IPS-11a (cell line): ENCODE measurements around the gene SPAG9.
"Not testable (repeated sequence)": the region's sequence is repeated elsewhere in the genome, so short reads cannot be mapped to it uniquely, and the experiment has no call there.

ENCODE experiments used
- H3K4me3 ChIP-seq: one replicate; pipeline ENCODE4 v1.5.1; 2013; ENCODE audit warnings: low read depth, low read length, control low read depth

SPAG9 gene

GRCh38 chr17:50945779-50946222, 174.9 kb downstream of the SPAG9 start:
- no peak overlapping the region for H3K4me3 ChIP-seq

DNA sequence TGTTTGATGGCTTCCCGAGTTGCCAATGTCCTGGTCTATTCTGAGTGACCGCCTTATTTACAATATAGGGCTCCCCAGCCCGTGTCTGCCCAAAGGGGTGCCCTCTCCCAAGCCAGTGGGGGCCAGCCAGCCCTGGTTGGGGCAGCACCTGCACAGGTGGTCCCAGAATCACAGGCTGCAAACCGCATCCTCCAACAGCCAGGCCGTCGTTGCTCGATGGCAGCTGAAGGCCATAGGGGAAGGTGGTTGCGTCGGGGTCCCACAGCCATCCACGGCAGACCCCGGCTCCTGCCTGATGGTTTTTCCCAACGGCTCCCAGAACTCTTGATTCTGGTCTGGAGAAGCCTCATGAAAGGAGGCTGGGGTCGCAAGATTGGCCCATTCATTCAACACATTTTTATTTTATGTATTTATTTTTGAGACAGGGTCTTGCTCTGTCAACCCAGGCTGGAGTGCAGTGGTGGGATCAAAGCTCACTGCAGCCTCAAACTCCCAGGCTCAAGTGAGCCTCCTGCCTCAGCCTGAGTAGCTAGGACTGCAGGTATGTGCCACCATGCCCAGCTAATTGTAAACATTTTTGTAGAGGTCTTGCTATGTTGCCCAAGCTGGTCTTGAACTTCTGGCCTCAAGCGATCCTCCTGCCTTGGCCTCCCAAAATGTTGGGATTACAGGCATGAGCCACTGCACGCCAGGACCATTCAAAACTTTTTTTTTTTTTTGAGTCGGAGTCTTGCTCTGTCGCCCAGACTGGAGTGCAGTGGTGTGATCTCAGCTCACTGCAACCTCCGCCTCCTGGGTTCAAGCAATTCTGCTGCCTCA, 175.6 kb downstream of the SPAG9 start:
- no peak overlapping the region for H3K4me3 ChIP-seq

GRCh38 chr17:50944054-50944901, 176.4 kb downstream of the SPAG9 start:
- no peak overlapping the region for H3K4me3 ChIP-seq

GRCh38 chr17:50943575-50943933, 177.1 kb downstream of the SPAG9 start:
- H3K4me3 ChIP-seq: no peak overlapping the region

GRCh38 chr17:50941676-50942048, 179.0 kb downstream of the SPAG9 start:
- H3K4me3 ChIP-seq: not testable (repeated sequence)

DNA sequence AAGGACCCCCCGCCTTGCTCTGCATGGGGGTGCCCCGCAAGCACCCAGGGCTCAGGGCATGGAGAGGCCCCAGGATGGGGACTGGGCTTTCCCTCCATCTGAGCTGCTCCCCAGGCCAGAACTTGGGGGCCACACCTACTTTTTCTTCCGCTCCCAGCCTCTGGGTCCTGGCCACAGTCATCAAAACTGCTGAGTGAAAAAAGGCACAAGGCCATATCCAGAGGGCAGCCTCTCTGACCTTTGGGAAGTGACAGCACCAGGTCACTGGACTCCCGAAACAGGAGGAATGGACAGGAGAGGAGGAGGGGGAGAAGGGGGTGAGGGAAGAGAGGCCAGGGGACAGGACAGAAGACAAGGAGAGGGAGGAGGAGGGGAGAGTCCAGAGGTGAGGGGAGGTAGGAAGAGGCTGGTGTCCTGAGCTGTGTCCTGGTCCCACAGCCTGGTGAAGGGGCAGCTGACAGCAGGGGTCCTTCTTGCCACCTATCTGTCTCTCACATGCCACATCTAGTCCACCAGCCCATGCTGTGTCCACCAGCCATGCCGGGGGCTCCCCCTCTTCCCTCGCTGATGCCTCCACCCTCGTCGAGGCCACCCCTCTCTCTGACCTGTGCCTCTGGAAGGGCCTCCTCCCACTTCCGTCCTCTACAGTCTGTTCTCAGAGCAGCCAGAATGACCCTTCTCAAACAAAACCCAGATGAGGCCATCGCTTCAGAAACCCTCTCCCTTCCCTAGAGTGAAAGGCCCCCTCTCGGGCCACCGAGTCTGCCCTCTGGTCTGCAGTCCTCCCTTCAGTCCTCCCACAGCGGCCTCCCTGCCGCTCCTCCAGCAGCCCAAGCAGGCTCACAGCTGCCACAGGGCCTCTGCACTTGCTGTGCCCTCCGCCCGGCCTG, 180.6 kb downstream of the SPAG9 start:
- no peak overlapping the region for H3K4me3 ChIP-seq

GRCh38 chr17:50939542-50939794, 181.2 kb downstream of the SPAG9 start:
- H3K4me3 ChIP-seq: no peak overlapping the region

GRCh38 chr17:50938821-50939541, 181.7 kb downstream of the SPAG9 start:
- H3K4me3 ChIP-seq: no peak overlapping the region

- no peak overlapping the region for H3K4me3 ChIP-seq
Observed at GRCh38 chr17:50935996-50936266, 184.7 kb downstream of the SPAG9 start.

- no peak overlapping the region for H3K4me3 ChIP-seq
Observed at GRCh38 chr17:50935221-50935995, 185.3 kb downstream of the SPAG9 start.

- H3K4me3 ChIP-seq: no peak overlapping the region
Observed at GRCh38 chr17:50934672-50935220, 185.9 kb downstream of the SPAG9 start.

- H3K4me3 ChIP-seq: no peak overlapping the region
Observed at GRCh38 chr17:50934161-50934560, 186.5 kb downstream of the SPAG9 start.

GRCh38 chr17:50931144-50931908, 189.3 kb downstream of the SPAG9 start:
- peak overlapping the region; percentile 45 for H3K4me3 ChIP-seq

GRCh38 chr17:50928646-50929045, 192.0 kb downstream of the SPAG9 start:
- no peak overlapping the region for H3K4me3 ChIP-seq

GRCh38 chr17:50927287-50927686, 193.4 kb downstream of the SPAG9 start:
- no peak overlapping the region for H3K4me3 ChIP-seq

- no peak overlapping the region for H3K4me3 ChIP-seq
Observed at GRCh38 chr17:50926523-50926922, 194.1 kb downstream of the SPAG9 start.

GRCh38 chr17:50925296-50925891, 195.3 kb downstream of the SPAG9 start:
- H3K4me3 ChIP-seq: no peak overlapping the region

GRCh38 chr17:50924800-50925199, 195.9 kb downstream of the SPAG9 start:
- no peak overlapping the region for H3K4me3 ChIP-seq

DNA sequence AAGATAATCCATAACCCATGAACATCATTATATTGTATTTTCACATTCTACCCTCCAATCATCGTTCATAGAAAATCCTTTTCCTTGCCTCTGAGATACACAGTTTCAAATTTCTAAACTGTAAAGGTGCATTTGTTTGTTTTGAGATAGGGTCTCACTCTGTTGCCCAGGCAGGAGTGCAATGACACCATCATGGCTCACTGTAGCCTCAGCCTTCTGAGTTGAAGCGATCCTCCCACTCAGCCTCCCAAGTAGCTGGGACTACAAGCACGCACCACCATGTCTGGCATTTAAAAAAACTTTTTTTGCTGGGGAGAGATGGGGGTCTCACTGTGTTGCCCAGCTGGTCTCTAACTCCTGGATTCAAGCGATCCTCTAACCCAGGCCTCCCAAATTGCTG, 196.4 kb downstream of the SPAG9 start:
- H3K4me3 ChIP-seq: no peak overlapping the region
